Peyer's patch (tissue), 4 donors: ENCODE data around the gene UROC1.

Experiments used
- CTCF ChIP-seq, 6 experiments: fragments of 450-650 bp in 4 of 6; fragments of 200-600 bp in 2 of 6; sonication (generic) in 1 of 6; IDR thresholded peaks; one replicate each; pipeline ENCODE4 v1.5.1; 2017 to 2019; ENCODE audit warnings: antibody characterized with exemption in 6 of 6, mild to moderate bottlenecking in 3 of 6, moderate library complexity in 1 of 6
- POLR2A ChIP-seq, 2 donors: fragments of 450-650 bp; IDR thresholded peaks; one replicate each; pipeline ENCODE4 v1.5.1; 2017; ENCODE audit warnings: antibody characterized with exemption in 2 of 2, mild to moderate bottlenecking in 2 of 2, moderate library complexity in 2 of 2

GRCh38 chr3:126480206-126480605 is 37.4 kb downstream of the UROC1 start:
- no peak for TF ChIP-seq CTCF (IDR thresholded peaks at IDR 0.05)
- TF ChIP-seq POLR2A (IDR thresholded peaks at IDR 0.05): no peak
